PC-9 (cell line): ENCODE results near the gene AGTR1.
"Not testable (repeated sequence)": the region's sequence is repeated elsewhere in the genome, so short reads cannot be mapped to it uniquely, and the experiment has no call there.

Experiments used
- EZH2 ChIP-seq: fragments of 200-600 bp; sonication (generic); IDR thresholded peaks from 2 replicates; pipeline ENCODE4 v1.8.0; 2017; ENCODE audit warnings: antibody characterized with exemption, low read depth
- TF ChIP-seq, protein P1 (sequence below): fragments of 200-600 bp; sonication (generic); conservative IDR thresholded peaks from 2 replicates; pipeline ENCODE4 v1.6.1; 2017; ENCODE audit warnings: mixed run types, antibody characterized with exemption, mild to moderate bottlenecking, moderate library complexity

- TF ChIP-seq EZH2 = not testable (repeated sequence)
- TF ChIP-seq, protein P1, sequence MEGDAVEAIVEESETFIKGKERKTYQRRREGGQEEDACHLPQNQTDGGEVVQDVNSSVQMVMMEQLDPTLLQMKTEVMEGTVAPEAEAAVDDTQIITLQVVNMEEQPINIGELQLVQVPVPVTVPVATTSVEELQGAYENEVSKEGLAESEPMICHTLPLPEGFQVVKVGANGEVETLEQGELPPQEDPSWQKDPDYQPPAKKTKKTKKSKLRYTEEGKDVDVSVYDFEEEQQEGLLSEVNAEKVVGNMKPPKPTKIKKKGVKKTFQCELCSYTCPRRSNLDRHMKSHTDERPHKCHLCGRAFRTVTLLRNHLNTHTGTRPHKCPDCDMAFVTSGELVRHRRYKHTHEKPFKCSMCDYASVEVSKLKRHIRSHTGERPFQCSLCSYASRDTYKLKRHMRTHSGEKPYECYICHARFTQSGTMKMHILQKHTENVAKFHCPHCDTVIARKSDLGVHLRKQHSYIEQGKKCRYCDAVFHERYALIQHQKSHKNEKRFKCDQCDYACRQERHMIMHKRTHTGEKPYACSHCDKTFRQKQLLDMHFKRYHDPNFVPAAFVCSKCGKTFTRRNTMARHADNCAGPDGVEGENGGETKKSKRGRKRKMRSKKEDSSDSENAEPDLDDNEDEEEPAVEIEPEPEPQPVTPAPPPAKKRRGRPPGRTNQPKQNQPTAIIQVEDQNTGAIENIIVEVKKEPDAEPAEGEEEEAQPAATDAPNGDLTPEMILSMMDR = not testable (repeated sequence)
Measured at GRCh38 chr3:148753385-148753784, 55.7 kb downstream of the AGTR1 start.
